Measurements from ENCODE around the gene TMEM245.

DNA sequence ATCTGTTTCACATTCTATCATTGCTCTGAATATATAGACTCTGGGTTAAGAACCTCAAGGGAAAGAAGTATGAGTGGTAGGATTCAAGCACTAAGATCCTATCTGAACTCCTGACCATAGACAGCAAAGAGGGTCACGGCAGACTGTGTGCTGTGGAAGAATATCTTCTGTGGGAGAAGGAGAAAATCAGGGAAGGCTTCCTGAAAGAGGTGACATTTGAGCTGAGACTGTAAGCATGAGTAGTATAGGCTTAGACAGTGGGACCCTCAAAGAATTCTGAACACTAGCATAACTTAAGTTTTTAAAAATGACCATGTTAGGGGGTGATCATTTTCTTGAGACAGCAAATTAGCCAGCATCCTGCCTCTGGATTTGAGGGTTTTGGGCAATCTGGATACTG is 43.4 kb upstream of the TMEM245 start:
- TF ChIP-seq, protein P1, sequence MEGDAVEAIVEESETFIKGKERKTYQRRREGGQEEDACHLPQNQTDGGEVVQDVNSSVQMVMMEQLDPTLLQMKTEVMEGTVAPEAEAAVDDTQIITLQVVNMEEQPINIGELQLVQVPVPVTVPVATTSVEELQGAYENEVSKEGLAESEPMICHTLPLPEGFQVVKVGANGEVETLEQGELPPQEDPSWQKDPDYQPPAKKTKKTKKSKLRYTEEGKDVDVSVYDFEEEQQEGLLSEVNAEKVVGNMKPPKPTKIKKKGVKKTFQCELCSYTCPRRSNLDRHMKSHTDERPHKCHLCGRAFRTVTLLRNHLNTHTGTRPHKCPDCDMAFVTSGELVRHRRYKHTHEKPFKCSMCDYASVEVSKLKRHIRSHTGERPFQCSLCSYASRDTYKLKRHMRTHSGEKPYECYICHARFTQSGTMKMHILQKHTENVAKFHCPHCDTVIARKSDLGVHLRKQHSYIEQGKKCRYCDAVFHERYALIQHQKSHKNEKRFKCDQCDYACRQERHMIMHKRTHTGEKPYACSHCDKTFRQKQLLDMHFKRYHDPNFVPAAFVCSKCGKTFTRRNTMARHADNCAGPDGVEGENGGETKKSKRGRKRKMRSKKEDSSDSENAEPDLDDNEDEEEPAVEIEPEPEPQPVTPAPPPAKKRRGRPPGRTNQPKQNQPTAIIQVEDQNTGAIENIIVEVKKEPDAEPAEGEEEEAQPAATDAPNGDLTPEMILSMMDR (IDR thresholded peaks at IDR 0.05) = no peak
- TF ChIP-seq EZH2 (IDR thresholded peaks at IDR 0.05) = no peak
- no peak for TF ChIP-seq EZH2phosphoT487 (IDR thresholded peaks at IDR 0.05)
